BLaER1 (cell line): ENCODE data around the gene OAS1.

Experiments used
- H3K27ac ChIP-seq: shearing (Covaris generic); formaldehyde crosslinking; 2 replicates; pipeline ENCODE4 v1.8.1; 2022
- H3K27me3 ChIP-seq: shearing (Covaris generic); formaldehyde crosslinking; 2 replicates; pipeline ENCODE4 v1.8.1; 2022
- H3K36me3 ChIP-seq: shearing (Covaris generic); formaldehyde crosslinking; 2 replicates; pipeline ENCODE4 v1.8.1; 2022
- H3K4me1 ChIP-seq: shearing (Covaris generic); formaldehyde crosslinking; 2 replicates; pipeline ENCODE4 v1.8.1; 2022
- H3K4me2 ChIP-seq: shearing (Covaris generic); formaldehyde crosslinking; 2 replicates; pipeline ENCODE4 v1.8.1; 2022
- H3K4me3 ChIP-seq: shearing (Covaris generic); formaldehyde crosslinking; 2 replicates; pipeline ENCODE4 v1.8.1; 2022
- H3K9ac ChIP-seq: shearing (Covaris generic); formaldehyde crosslinking; 2 replicates; pipeline ENCODE4 v1.8.1; 2022
- H3K9me3 ChIP-seq: shearing (Covaris generic); formaldehyde crosslinking; 2 replicates; pipeline ENCODE4 v1.8.1; 2022
- H4K20me1 ChIP-seq: shearing (Covaris generic); formaldehyde crosslinking; 2 replicates; pipeline ENCODE4 v1.8.1; 2022
- Cebpa-rat ChIP-seq: shearing (Covaris generic); IDR thresholded peaks from 2 replicates; pipeline ENCODE4 v1.8.1; 2022

Gene OAS1

GRCh38 chr12:112930350-112930749 is 23.6 kb downstream of the OAS1 start:
- H3K4me1 ChIP-seq, result peaks cover 3% of the 10 kb centered on the region; the same call in 1 of the 2 replicates
- H3K27ac ChIP-seq, result no peak overlapping the region
- no peak overlapping the region for H3K4me2 ChIP-seq
- H4K20me1 ChIP-seq, result no peaks in the 10 kb centered on the region
- no peaks in the 10 kb centered on the region for H3K36me3 ChIP-seq
- peaks cover 20% of the 10 kb centered on the region for H3K9me3 ChIP-seq
- no peaks in the 10 kb centered on the region for H3K27me3 ChIP-seq
- no peak overlapping the region for H3K9ac ChIP-seq
- H3K4me3 ChIP-seq, result no peak overlapping the region
- TF ChIP-seq Cebpa-rat, result no peak

- Histone ChIP-seq H3K27me3 (no peaks in the 10 kb centered on the region), H3K9me3 (peaks cover 14% of the 10 kb centered on the region), H3K36me3 (no peaks in the 10 kb centered on the region), H3K9ac (no peak overlapping the region), H3K27ac (no peak overlapping the region), H3K4me1 (no peaks in the 10 kb centered on the region), H3K4me3 (no peak overlapping the region), H4K20me1 (no peaks in the 10 kb centered on the region), H3K4me2 (no peak overlapping the region)
- TF ChIP-seq Cebpa-rat, result no peak
Observed at GRCh38 chr12:112932485-112933128, 25.8 kb downstream of the OAS1 start.

GRCh38 chr12:112933129-112933505 is 26.4 kb downstream of the OAS1 start:
- no peak for TF ChIP-seq Cebpa-rat
- Histone ChIP-seq H3K9ac (no peak overlapping the region), H3K27ac (no peak overlapping the region), H3K36me3 (no peaks in the 10 kb centered on the region), H3K4me2 (no peak overlapping the region), H3K27me3 (no peaks in the 10 kb centered on the region), H4K20me1 (no peaks in the 10 kb centered on the region), H3K4me1 (no peaks in the 10 kb centered on the region), H3K4me3 (no peak overlapping the region), H3K9me3 (peaks cover 9% of the 10 kb centered on the region)

- no peak for TF ChIP-seq Cebpa-rat
- H3K27me3 ChIP-seq, result no peaks in the 10 kb centered on the region
- 0 out of 2 replicates have a peak, but pooled peaks cover under 1% of the 10 kb centered on the region for H3K36me3 ChIP-seq
- no peak overlapping the region for H3K27ac ChIP-seq
- H3K4me1 ChIP-seq, result peaks cover 24% of the 10 kb centered on the region
- H4K20me1 ChIP-seq, result no peaks in the 10 kb centered on the region
- H3K4me3 ChIP-seq, result no peak overlapping the region
- H3K9ac ChIP-seq, result no peak overlapping the region
- H3K4me2 ChIP-seq, result no peak overlapping the region
- H3K9me3 ChIP-seq, result no peaks in the 10 kb centered on the region
Observed at GRCh38 chr12:112936264-112936663, 29.5 kb downstream of the OAS1 start.

GRCh38 chr12:112936927-112937326 is 30.2 kb downstream of the OAS1 start:
- H4K20me1 ChIP-seq, result no peaks in the 10 kb centered on the region
- H3K9me3 ChIP-seq, result no peaks in the 10 kb centered on the region
- H3K9ac ChIP-seq, result no peak overlapping the region
- peaks cover 7% of the 10 kb centered on the region; the same call in 1 of the 2 replicates for H3K36me3 ChIP-seq
- no peak for TF ChIP-seq Cebpa-rat
- H3K27me3 ChIP-seq, result no peaks in the 10 kb centered on the region
- H3K4me2 ChIP-seq, result no peak overlapping the region
- no peak overlapping the region for H3K4me3 ChIP-seq
- H3K4me1 ChIP-seq, result peaks cover 24% of the 10 kb centered on the region
- no peak overlapping the region for H3K27ac ChIP-seq

- peak within 1 kb of the TSS; percentile 92 for H3K4me2 ChIP-seq
- H3K36me3 ChIP-seq, result peaks cover 8% of the 10 kb centered on the region; the same call in 1 of the 2 replicates
- H3K9ac ChIP-seq, result peak within 1 kb of the TSS; percentile 82
- no peaks in the 10 kb centered on the region for H3K9me3 ChIP-seq
- peak within 1 kb of the TSS; percentile 83 for H3K27ac ChIP-seq
- no peaks in the 10 kb centered on the region for H4K20me1 ChIP-seq
- peak within 1 kb of the TSS; percentile 78 for H3K4me3 ChIP-seq
- no peak for TF ChIP-seq Cebpa-rat
- H3K4me1 ChIP-seq, result peaks cover 24% of the 10 kb centered on the region
- H3K27me3 ChIP-seq, result no peaks in the 10 kb centered on the region
Observed at GRCh38 chr12:112937741-112938719, 31.3 kb downstream of the OAS1 start, which contains the start of gene OAS3. Gene OAS3, plus strand, starts transcription at chr12:112938474. Its CDS starts 57 bp downstream, at chr12:112938531.

- no peak for TF ChIP-seq Cebpa-rat
- Histone ChIP-seq H3K4me1 (peaks cover 24% of the 10 kb centered on the region), H3K4me3 (peak overlapping the region; percentile 78), H3K36me3 (peaks cover 8% of the 10 kb centered on the region; the same call in 1 of the 2 replicates), H3K9ac (peak overlapping the region; percentile 82), H3K27me3 (no peaks in the 10 kb centered on the region), H3K9me3 (no peaks in the 10 kb centered on the region), H3K4me2 (peak overlapping the region; percentile 92), H4K20me1 (no peaks in the 10 kb centered on the region), H3K27ac (peak overlapping the region; percentile 83)
Observed at GRCh38 chr12:112938751-112939150, 32.0 kb downstream of the OAS1 start.

- peak overlapping the region; percentile 92 for H3K4me2 ChIP-seq
- no peaks in the 10 kb centered on the region for H4K20me1 ChIP-seq
- H3K4me3 ChIP-seq, result peak overlapping the region; percentile 78
- no peak overlapping the region for H3K27ac ChIP-seq
- no peaks in the 10 kb centered on the region for H3K9me3 ChIP-seq
- no peak for TF ChIP-seq Cebpa-rat
- peaks cover 20% of the 10 kb centered on the region; the same call in 1 of the 2 replicates for H3K36me3 ChIP-seq
- H3K9ac ChIP-seq, result peak overlapping the region; percentile 82; the same call in 1 of the 2 replicates
- H3K4me1 ChIP-seq, result peaks cover 24% of the 10 kb centered on the region
- no peaks in the 10 kb centered on the region for H3K27me3 ChIP-seq
Observed at GRCh38 chr12:112939761-112940381, 33.1 kb downstream of the OAS1 start.

- H3K9me3 ChIP-seq, result no peaks in the 10 kb centered on the region
- peaks cover 28% of the 10 kb centered on the region for H3K36me3 ChIP-seq
- H3K4me2 ChIP-seq, result no peak overlapping the region
- no peak for TF ChIP-seq Cebpa-rat
- H3K27me3 ChIP-seq, result no peaks in the 10 kb centered on the region
- no peak overlapping the region for H3K27ac ChIP-seq
- H3K9ac ChIP-seq, result no peak overlapping the region
- H3K4me1 ChIP-seq, result peaks cover 24% of the 10 kb centered on the region
- no peak overlapping the region for H3K4me3 ChIP-seq
- no peaks in the 10 kb centered on the region for H4K20me1 ChIP-seq
Observed at GRCh38 chr12:112941528-112942335, 35.0 kb downstream of the OAS1 start.
